ENCODE results near the gene MBD3. TPM values are rescaled to one million over a fixed set of nuclear protein-coding genes. Genes with fewer than 3 reads are reported as not detected.
A peak's percentile ranks its signal among the peaks of the same experiment; 100 is the strongest.

The MBD3 gene
- total and polyA plus RNA-seq, 10 donors, result 57.4 to 177 (median 75.6) TPM

GRCh38 chr19:1571358-1571757 lies 21.3 kb downstream of the MBD3 start:
- TF ChIP-seq POLR2A (IDR thresholded peaks at IDR 0.05), result no peak
- TF ChIP-seq POLR2AphosphoS5 (IDR thresholded peaks at IDR 0.05), result no peak
- TF ChIP-seq, protein P1, sequence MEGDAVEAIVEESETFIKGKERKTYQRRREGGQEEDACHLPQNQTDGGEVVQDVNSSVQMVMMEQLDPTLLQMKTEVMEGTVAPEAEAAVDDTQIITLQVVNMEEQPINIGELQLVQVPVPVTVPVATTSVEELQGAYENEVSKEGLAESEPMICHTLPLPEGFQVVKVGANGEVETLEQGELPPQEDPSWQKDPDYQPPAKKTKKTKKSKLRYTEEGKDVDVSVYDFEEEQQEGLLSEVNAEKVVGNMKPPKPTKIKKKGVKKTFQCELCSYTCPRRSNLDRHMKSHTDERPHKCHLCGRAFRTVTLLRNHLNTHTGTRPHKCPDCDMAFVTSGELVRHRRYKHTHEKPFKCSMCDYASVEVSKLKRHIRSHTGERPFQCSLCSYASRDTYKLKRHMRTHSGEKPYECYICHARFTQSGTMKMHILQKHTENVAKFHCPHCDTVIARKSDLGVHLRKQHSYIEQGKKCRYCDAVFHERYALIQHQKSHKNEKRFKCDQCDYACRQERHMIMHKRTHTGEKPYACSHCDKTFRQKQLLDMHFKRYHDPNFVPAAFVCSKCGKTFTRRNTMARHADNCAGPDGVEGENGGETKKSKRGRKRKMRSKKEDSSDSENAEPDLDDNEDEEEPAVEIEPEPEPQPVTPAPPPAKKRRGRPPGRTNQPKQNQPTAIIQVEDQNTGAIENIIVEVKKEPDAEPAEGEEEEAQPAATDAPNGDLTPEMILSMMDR (IDR thresholded peaks at IDR 0.05 in 8 of 11, conservative IDR thresholded peaks at IDR 0.05 in 3 of 11), result no peak
- peaks cover 0 to 7% (median under 1%) of the 10 kb centered on the region in 6 donors for H3K36me3 ChIP-seq
- intact Hi-C loops (cut with DNase I; ENCODE audit: low total_unique reads), result no loop called here
- H3K4me1 ChIP-seq, result peaks cover 0 to 19% (median 17%) of the 10 kb centered on the region in 6 donors
- no peaks in the 10 kb centered on the region for H3K9me3 ChIP-seq
- no peak overlapping the region for H3K27ac ChIP-seq
- no peak overlapping the region for H3K4me3 ChIP-seq
- H3K27me3 ChIP-seq (replicated peaks in 1 of 7), result peaks cover 0 to 26% (median 10%) of the 10 kb centered on the region in 7 donors
- no peak for DNase-seq
- 90 to 97% (median 94%) methylated on average over 12 of the region's 12 CpGs for WGBS, 5 donors

DNA sequence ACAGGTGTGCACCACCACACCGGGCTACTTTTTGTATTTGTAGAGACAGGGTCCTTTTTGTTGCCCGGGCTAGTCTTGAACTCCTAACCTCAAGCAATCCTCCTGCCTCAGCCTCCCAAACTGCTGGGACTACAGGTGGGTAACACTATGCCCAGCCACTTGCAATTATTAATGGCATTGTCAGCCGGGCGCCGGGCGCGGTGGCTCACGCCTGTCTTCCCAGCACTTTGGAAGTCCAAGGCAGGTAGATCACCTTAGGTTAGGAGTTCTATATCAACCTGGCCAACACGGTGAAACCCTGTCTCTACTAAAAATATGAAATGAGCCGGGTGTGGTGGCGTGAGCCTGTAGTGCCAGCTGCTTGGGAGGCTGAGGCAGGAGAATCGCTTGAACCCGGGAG lies 21.8 kb downstream of the MBD3 start:
- H3K4me3 ChIP-seq, result no peak overlapping the region
- H3K4me1 ChIP-seq, result peaks cover 0 to 24% (median 19%) of the 10 kb centered on the region in 6 donors
- intact Hi-C loops (cut with DNase I; ENCODE audit: low total_unique reads), result no loop called here
- 93 to 98% (median 96%) methylated on average over 13 of the region's 13 CpGs for WGBS, 5 donors
- H3K27me3 ChIP-seq (replicated peaks in 1 of 7), result peaks cover 0 to 31% (median 10%) of the 10 kb centered on the region in 7 donors
- TF ChIP-seq POLR2A (IDR thresholded peaks at IDR 0.05) (no peak), POLR2AphosphoS5 (IDR thresholded peaks at IDR 0.05) (no peak)
- TF ChIP-seq, protein P1 (IDR thresholded peaks at IDR 0.05 in 8 of 11, conservative IDR thresholded peaks at IDR 0.05 in 3 of 11), result no peak
- no peak overlapping the region for H3K27ac ChIP-seq
- no peaks in the 10 kb centered on the region for H3K9me3 ChIP-seq
- peaks cover 0 to 1% (median 0%) of the 10 kb centered on the region in 6 donors for H3K36me3 ChIP-seq
- no peak for DNase-seq

DNA sequence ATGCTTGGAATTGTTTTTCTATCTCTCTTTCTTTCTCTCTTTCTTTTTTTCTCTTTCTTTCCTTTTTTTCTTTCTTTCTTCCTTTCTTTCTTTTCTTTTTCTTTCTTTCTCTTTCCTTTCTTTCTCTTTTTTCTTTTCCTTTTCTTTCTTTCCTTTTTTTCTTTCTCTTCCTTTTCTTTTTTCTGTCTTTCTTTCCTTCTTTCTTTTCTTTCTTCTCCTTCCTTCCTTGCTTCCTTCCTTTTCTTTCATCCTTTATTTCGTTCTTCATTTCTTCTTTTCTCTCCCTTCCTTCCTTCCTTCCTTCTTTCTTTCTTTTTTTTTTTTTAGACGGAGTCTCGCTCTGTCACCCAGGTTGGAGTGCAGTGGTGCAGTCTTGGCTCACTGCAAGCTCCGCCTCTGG lies 22.7 kb downstream of the MBD3 start:
- WGBS, 5 donors, result 64 to 72% (median 71%) methylated on average over 4 of the region's 4 CpGs
- intact Hi-C loops (cut with DNase I; ENCODE audit: low total_unique reads), result no loop called here
- TF ChIP-seq POLR2A (IDR thresholded peaks at IDR 0.05) (no peak), POLR2AphosphoS5 (IDR thresholded peaks at IDR 0.05) (no peak)
- TF ChIP-seq, protein P1 (IDR thresholded peaks at IDR 0.05 in 8 of 11, conservative IDR thresholded peaks at IDR 0.05 in 3 of 11), result no peak

GRCh38 chr19:1568320-1569019 lies 24.2 kb downstream of the MBD3 start, which contains the start of gene MEX3D:
Gene MEX3D, minus strand, starts transcription at chr19:1568325. Its CDS starts 267 bp downstream, at chr19:1568058.
- Histone ChIP-seq H3K9me3 (no peaks in the 10 kb centered on the region), H3K27ac (peak within 1 kb of the TSS in 6 of 8 donors; percentile 38 to 75 (median 62)), H3K36me3 (no peaks in the 10 kb centered on the region), H3K27me3 (replicated peaks in 1 of 7) (peaks cover 0 to 34% (median 10%) of the 10 kb centered on the region in 7 donors), H3K4me3 (peak within 1 kb of the TSS; percentile 3 to 75 (median 44)), H3K4me1 (peaks cover 0 to 28% (median 19%) of the 10 kb centered on the region in 6 donors)
- no peak for TF ChIP-seq POLR2A (IDR thresholded peaks at IDR 0.05)
- no peak for TF ChIP-seq POLR2AphosphoS5 (IDR thresholded peaks at IDR 0.05)
- TF ChIP-seq, protein P1 (IDR thresholded peaks at IDR 0.05 in 8 of 11, conservative IDR thresholded peaks at IDR 0.05 in 3 of 11), result no peak
- DNase-seq, result peak; percentile 93
- 9 to 28% (median 15%) methylated on average over 16 to 63 of the region's 63 CpGs for WGBS, 5 donors
- intact Hi-C loops (cut with DNase I; ENCODE audit: low total_unique reads), result no loop called here

More for the DNA sequence above, 22.7 kb downstream of the MBD3 start:
- Histone ChIP-seq H3K27ac (no peak overlapping the region), H3K4me1 (peaks cover 0 to 28% (median 19%) of the 10 kb centered on the region in 6 donors), H3K36me3 (no peaks in the 10 kb centered on the region), H3K27me3 (replicated peaks in 1 of 7) (peaks cover 0 to 34% (median 10%) of the 10 kb centered on the region in 7 donors), H3K4me3 (no peak overlapping the region), H3K9me3 (no peaks in the 10 kb centered on the region)
- DNase-seq, result no peak

Data from spleen (tissue), 11 donors.